Breast epithelium (tissue), 3 donors: Measurements from ENCODE around the gene COLQ.

ENCODE experiments used
- POLR2A ChIP-seq: fragments of 450-650 bp; IDR thresholded peaks from one replicate; pipeline ENCODE4 v1.6.1; 2016; ENCODE audit warnings: antibody characterized with exemption, mild to moderate bottlenecking, moderate library complexity
- POLR2AphosphoS5 ChIP-seq, 3 donors: sonication (generic); formaldehyde crosslinking; IDR thresholded peaks; one replicate each; pipeline ENCODE4 v1.6.1; 2017; ENCODE audit warnings: antibody characterized with exemption in 3 of 3
- TF ChIP-seq, protein P1 (sequence below), 3 donors: fragments of 450-650 bp; IDR thresholded peaks; one replicate each; pipeline ENCODE4 v1.5.1; 2016 to 2017; ENCODE audit warnings: antibody characterized with exemption in 3 of 3, mild to moderate bottlenecking in 3 of 3, moderate library complexity in 3 of 3

DNA sequence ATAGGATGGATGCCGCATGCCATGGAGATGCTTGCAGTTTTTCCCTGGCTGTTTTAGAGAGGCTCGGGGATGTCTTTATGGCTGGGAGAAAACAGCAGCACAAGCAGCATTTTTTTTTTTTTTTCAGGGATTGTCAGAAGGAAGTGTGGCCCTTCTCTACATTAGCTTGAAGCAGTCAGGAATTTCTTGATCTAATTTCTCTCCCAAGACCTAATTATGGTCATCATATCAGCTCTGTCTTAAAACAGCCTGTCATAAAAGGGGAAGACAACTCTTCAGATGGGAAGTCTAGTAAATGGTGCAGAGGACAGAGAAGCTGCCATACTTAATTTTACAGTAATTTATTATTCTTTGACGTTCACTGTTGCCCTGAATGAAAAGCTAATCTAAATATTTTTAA is 49.6 kb downstream of the COLQ start:
- TF ChIP-seq POLR2A = no peak
- TF ChIP-seq, protein P1, sequence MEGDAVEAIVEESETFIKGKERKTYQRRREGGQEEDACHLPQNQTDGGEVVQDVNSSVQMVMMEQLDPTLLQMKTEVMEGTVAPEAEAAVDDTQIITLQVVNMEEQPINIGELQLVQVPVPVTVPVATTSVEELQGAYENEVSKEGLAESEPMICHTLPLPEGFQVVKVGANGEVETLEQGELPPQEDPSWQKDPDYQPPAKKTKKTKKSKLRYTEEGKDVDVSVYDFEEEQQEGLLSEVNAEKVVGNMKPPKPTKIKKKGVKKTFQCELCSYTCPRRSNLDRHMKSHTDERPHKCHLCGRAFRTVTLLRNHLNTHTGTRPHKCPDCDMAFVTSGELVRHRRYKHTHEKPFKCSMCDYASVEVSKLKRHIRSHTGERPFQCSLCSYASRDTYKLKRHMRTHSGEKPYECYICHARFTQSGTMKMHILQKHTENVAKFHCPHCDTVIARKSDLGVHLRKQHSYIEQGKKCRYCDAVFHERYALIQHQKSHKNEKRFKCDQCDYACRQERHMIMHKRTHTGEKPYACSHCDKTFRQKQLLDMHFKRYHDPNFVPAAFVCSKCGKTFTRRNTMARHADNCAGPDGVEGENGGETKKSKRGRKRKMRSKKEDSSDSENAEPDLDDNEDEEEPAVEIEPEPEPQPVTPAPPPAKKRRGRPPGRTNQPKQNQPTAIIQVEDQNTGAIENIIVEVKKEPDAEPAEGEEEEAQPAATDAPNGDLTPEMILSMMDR (IDR thresholded peaks at IDR 0.05) = no peak
- no peak for TF ChIP-seq POLR2AphosphoS5 (IDR thresholded peaks at IDR 0.05)
